GM18505 (cell line): ENCODE measurements around the gene PAQR7.

ENCODE experiments used
- ATAC-seq: cut with Tn5 transposase; IDR thresholded peaks from one replicate; pipeline ENCODE4 v1.9.1; 2021; ENCODE audit not compliant: unreplicated experiment
- POLR2A ChIP-seq: IDR thresholded peaks from 4 replicates; pipeline ENCODE4 v1.6.1; 2011; ENCODE audit warnings: borderline replicate concordance; ENCODE audit not compliant: insufficient read depth, insufficient read length; ENCODE audit errors: extremely low read depth

Gene PAQR7

GRCh38 chr1:25837262-25837875, 38.1 kb downstream of the PAQR7 start:
- no peak for ATAC-seq

GRCh38 chr1:25836695-25837094, 38.8 kb downstream of the PAQR7 start:
- no peak for TF ChIP-seq POLR2A
- no peak for ATAC-seq

More at GRCh38 chr1:25837262-25837875, 38.1 kb downstream of the PAQR7 start:
- no peak for TF ChIP-seq POLR2A

GRCh38 chr1:25834894-25835293, 40.6 kb downstream of the PAQR7 start:
- no peak for TF ChIP-seq POLR2A
- no peak for ATAC-seq

- ATAC-seq, result no peak
Observed at GRCh38 chr1:25833158-25833557, 42.4 kb downstream of the PAQR7 start.

GRCh38 chr1:25832336-25833037, 43.0 kb downstream of the PAQR7 start:
- ATAC-seq, result no peak

More at GRCh38 chr1:25833158-25833557, 42.4 kb downstream of the PAQR7 start:
- no peak for TF ChIP-seq POLR2A

GRCh38 chr1:25831569-25832196, 43.8 kb downstream of the PAQR7 start:
- ATAC-seq, result no peak
- TF ChIP-seq POLR2A, result no peak

More at GRCh38 chr1:25832336-25833037, 43.0 kb downstream of the PAQR7 start:
- TF ChIP-seq POLR2A, result no peak

- ATAC-seq, result no peak
- TF ChIP-seq POLR2A, result no peak
Observed at GRCh38 chr1:25829046-25829445, 46.5 kb downstream of the PAQR7 start.

- TF ChIP-seq POLR2A, result no peak
- ATAC-seq, result no peak
Observed at GRCh38 chr1:25828491-25828890, 47.0 kb downstream of the PAQR7 start.

- no peak for TF ChIP-seq POLR2A
- no peak for ATAC-seq
Observed at GRCh38 chr1:25826571-25826970, 48.9 kb downstream of the PAQR7 start.

- no peak for ATAC-seq
- TF ChIP-seq POLR2A, result no peak
Observed at GRCh38 chr1:25825605-25826004, 49.9 kb downstream of the PAQR7 start.

- ATAC-seq, result no peak
- no peak for TF ChIP-seq POLR2A
Observed at GRCh38 chr1:25821630-25822091, 53.8 kb downstream of the PAQR7 start.

GRCh38 chr1:25821112-25821476, 54.4 kb downstream of the PAQR7 start:
- TF ChIP-seq POLR2A, result no peak
- no peak for ATAC-seq

- TF ChIP-seq POLR2A, result peak; percentile 68
- ATAC-seq, result peak; percentile 37
Observed at GRCh38 chr1:25820247-25821111, 55.0 kb downstream of the PAQR7 start.
